Kidney epithelial cell (primary cell): ENCODE data around the gene CEP250. TPM values are rescaled to one million over a fixed set of nuclear protein-coding genes. Genes with fewer than 3 reads are reported as not detected.
A peak's percentile ranks its signal among the peaks of the same experiment; 100 is the strongest.
"Not testable (repeated sequence)": the region's sequence is repeated elsewhere in the genome, so short reads cannot be mapped to it uniquely, and the experiment has no call there.

Experiments
- DNase-seq: peaks from one replicate; pipeline ENCODE4 v3.0.0-alpha.2; 2010; ENCODE audit warnings: low read depth
- H3K27me3 ChIP-seq: 2 replicates; pipeline ENCODE4 v1.6.0; 2011; ENCODE audit warnings: low read length; ENCODE audit not compliant: control insufficient read depth, insufficient read depth
- H3K36me3 ChIP-seq: 2 replicates; pipeline ENCODE4 v1.5.1; 2011; ENCODE audit warnings: low read length; ENCODE audit not compliant: control insufficient read depth, insufficient read depth
- H3K4me3 ChIP-seq: 2 replicates; pipeline ENCODE4 v1.5.1; 2011; ENCODE audit warnings: low read depth, mild to moderate bottlenecking, control low read depth, low read length
- CTCF ChIP-seq: IDR thresholded peaks from 2 replicates; pipeline ENCODE4 v1.5.1; 2011; ENCODE audit warnings: mild to moderate bottlenecking, moderate library complexity, low read length, control low read depth, inconsistent platforms; ENCODE audit not compliant: insufficient read depth, poor library complexity, severe bottlenecking
- total RNA-seq: library from RNA; depleted of rRNA; stranded (reverse); fragments of >200 nt; gene quantifications from 2 replicates; pipeline ENCODE4 v1.2.3, GENCODE V29; 2015

Gene CEP250
- total RNA-seq, 1 donor from 2014 or later = 65.3 TPM

GRCh38 chr20:35541783-35542662, 86.6 kb downstream of the CEP250 start, which contains the start of gene ERGIC3:
Gene ERGIC3, plus strand, starts transcription at chr20:35542078. Its CDS starts 20 bp downstream, at chr20:35542098.
- no peaks in the 10 kb centered on the region for H3K27me3 ChIP-seq
- peak within 1 kb of the TSS; percentile 80 for H3K4me3 ChIP-seq
- no peak for TF ChIP-seq CTCF
- H3K36me3 ChIP-seq = peaks cover 3% of the 10 kb centered on the region
- peak; percentile 71 for DNase-seq

GRCh38 chr20:35542990-35543389, 87.6 kb downstream of the CEP250 start:
- H3K27me3 ChIP-seq = no peaks in the 10 kb centered on the region
- H3K4me3 ChIP-seq = no peak overlapping the region
- TF ChIP-seq CTCF = no peak
- peaks cover 3% of the 10 kb centered on the region for H3K36me3 ChIP-seq
- no peak for DNase-seq

GRCh38 chr20:35544436-35544835, 89.0 kb downstream of the CEP250 start:
- DNase-seq = no peak
- Histone ChIP-seq H3K36me3 (peaks cover 4% of the 10 kb centered on the region), H3K4me3 (no peak overlapping the region), H3K27me3 (no peaks in the 10 kb centered on the region)
- no peak for TF ChIP-seq CTCF

- not testable (repeated sequence) for H3K4me3 ChIP-seq, H3K27me3 ChIP-seq, DNase-seq, H3K36me3 ChIP-seq
Measured at GRCh38 chr20:35544941-35545340, 89.5 kb downstream of the CEP250 start.

GRCh38 chr20:35546127-35546526, 90.7 kb downstream of the CEP250 start:
- DNase-seq = no peak
- H3K36me3 ChIP-seq = peaks cover 4% of the 10 kb centered on the region
- no peak overlapping the region for H3K4me3 ChIP-seq
- no peaks in the 10 kb centered on the region for H3K27me3 ChIP-seq
- TF ChIP-seq CTCF = no peak

GRCh38 chr20:35547329-35547728, 91.9 kb downstream of the CEP250 start:
- no peak for DNase-seq
- Histone ChIP-seq H3K27me3 (no peaks in the 10 kb centered on the region), H3K4me3 (no peak overlapping the region), H3K36me3 (peaks cover 6% of the 10 kb centered on the region)
- no peak for TF ChIP-seq CTCF
